Heart left ventricle (tissue), 16 donors: ENCODE results near the gene BMPR1B. TPM values are rescaled to one million over a fixed set of nuclear protein-coding genes. Genes with fewer than 3 reads are reported as not detected.

ENCODE experiments used
- ATAC-seq, 4 donors: fragments of 200-7000 bp; cut with Tn5 transposase; one replicate each; pipeline ENCODE4 v1.9.1; 2020 to 2022; ENCODE audit warnings: moderate library complexity in 4 of 4, mild to moderate bottlenecking in 3 of 4, moderate number of reproducible peaks in 1 of 4
- DNase-seq, 5 donors: peaks; one replicate each; pipeline ENCODE4 v3.0.0-alpha.2; 2020
- H3K27ac ChIP-seq, 12 donors: fragments of 200-600 bp; sonication (generic) in 4 of 12; one replicate each; pipeline versions ENCODE4 v1.5.0 to v1.8.0; 2016 to 2022; ENCODE audit warnings: mild to moderate bottlenecking in 2 of 12
- H3K27me3 ChIP-seq, 9 donors: fragments of 200-600 bp; sonication (generic) in 2 of 9; one replicate each; pipeline versions ENCODE4 v1.5.1 to v1.8.0; 2016 to 2022; ENCODE audit warnings: mild to moderate bottlenecking in 3 of 9
- H3K36me3 ChIP-seq, 9 donors: fragments of 200-600 bp; sonication (generic) in 2 of 9; one replicate each; pipeline versions ENCODE4 v1.5.0 to v1.8.0; 2018 to 2022; ENCODE audit warnings: mild to moderate bottlenecking in 2 of 9
- H3K4me1 ChIP-seq, 12 donors: fragments of 200-600 bp; sonication (generic) in 4 of 12; one replicate each; pipeline versions ENCODE4 v1.5.0 to v1.8.0; 2016 to 2022; ENCODE audit warnings: mild to moderate bottlenecking in 3 of 12
- H3K4me3 ChIP-seq, 12 donors: fragments of 200-600 bp; sonication (generic) in 4 of 12; one replicate each; pipeline versions ENCODE4 v1.5.0 to v1.8.0; 2017 to 2022; ENCODE audit warnings: mild to moderate bottlenecking in 9 of 12, moderate library complexity in 4 of 12
- H3K9me3 ChIP-seq, 12 donors: fragments of 200-600 bp; sonication (generic) in 4 of 12; one replicate each; pipeline versions ENCODE4 v1.5.0 to v1.8.0; 2016 to 2022; ENCODE audit warnings: mild to moderate bottlenecking in 1 of 12
- POLR2A ChIP-seq, 2 donors: fragments of 450-650 bp; IDR thresholded peaks; one replicate each; pipeline ENCODE4 v1.6.1; 2017; ENCODE audit warnings: antibody characterized with exemption in 2 of 2, mild to moderate bottlenecking in 2 of 2, moderate library complexity in 2 of 2
- WGBS, 4 donors: extraction: QIAGEN DNeasy Blood & Tissue Kit in 2 of 4; methylation state at CpG; one replicate each; pipeline versions ENCODE4 v1.1.5 to v1.1.7; 2013 to 2018; 5-methylcytosine and 5-hydroxymethylcytosine counted together
- intact Hi-C, 10 donors: fragments of 100-400 bp; cut with DNase I; formaldehyde crosslinking; loops; one replicate each; pipeline versions ENCODE4 v1.11.1 to v1.14.2; 2022
- polyA plus RNA-seq, 2 donors: library from polyadenylated mRNA; stranded (reverse); fragments of 200-250 nt; gene quantifications; one replicate each; pipeline ENCODE4 v1.2.3, GENCODE V29; 2013
- total RNA-seq, 9 donors: library from RNA; depleted of rRNA in 2 of 9; stranded (reverse); fragments of >200 nt in 2 of 9; fragmentation: NEBNext Ultra II Directional in 3 of 9; extraction: Animal tissue kit (Norgen Biotek cat#: 25700) in 3 of 9; gene quantifications; one replicate each; pipeline versions ENCODE4 v1.1.0 to v1.2.4, GENCODE V29; 2016 to 2023
- TF ChIP-seq, protein P1 (sequence below), 12 donors: fragments of 200-600 bp; sonication (generic) in 4 of 12; IDR thresholded peaks; one replicate each; pipeline versions ENCODE4 v1.5.0 to v1.8.0; 2018 to 2022; ENCODE audit warnings: antibody characterized with exemption in 12 of 12, mild to moderate bottlenecking in 5 of 12
- donor health status: ischemic (EF 13 %, LVEDD 7.1; RV severe dilation, severe dysfunction).
- donor health status: healthy with polysubstance abuse.
- donor health status: DM: no; HTN: yes; CAD: no.
- donor health status: DM: no; HTN: no; CAD: no.
- donor health status: ischemic (EF 25% LVEDD 6.9; RV normal size, moderate dysfunction).
- donor health status: ischemic (EF 25% LVEDD 5.7; RV mildly dilated, moderate dysfunction).
- donor health status: healthy.
- donor health status: DM: yes; HTN: yes; CAD: no.
- donor health status: ischemic (EF 35%, LVEDD 5.7; RV mildly dilated, moderate dysfunction).
- donor health status: nonischemic (EF 11% LVEDD 7.7; RV severe dilation, severe dysfunction).
- donor health status: DM: yes; HTN: yes; CAD: no.
- donor health status: PGD.
- donor health status: ischemic (EF 29% LVEDD 5.4; RV normal size, mild dysfunction).
- donor health status: nonischemic (EF 23%, LVEDD 6.1; RV moderate dilation, normal function).

BMPR1B gene
- total and polyA plus RNA-seq, 11 donors, result 0.29 to 7.6 (median 3.8) TPM

- 66 to 91% (median 87%) methylated on average over 2 of the region's 2 CpGs for WGBS, 4 donors
- no peak overlapping the region for H3K4me3 ChIP-seq
- H3K36me3 ChIP-seq, result no peaks in the 10 kb centered on the region
- no peaks in the 10 kb centered on the region for H3K4me1 ChIP-seq
- no peak for TF ChIP-seq POLR2A (IDR thresholded peaks at IDR 0.05)
- TF ChIP-seq, protein P1, sequence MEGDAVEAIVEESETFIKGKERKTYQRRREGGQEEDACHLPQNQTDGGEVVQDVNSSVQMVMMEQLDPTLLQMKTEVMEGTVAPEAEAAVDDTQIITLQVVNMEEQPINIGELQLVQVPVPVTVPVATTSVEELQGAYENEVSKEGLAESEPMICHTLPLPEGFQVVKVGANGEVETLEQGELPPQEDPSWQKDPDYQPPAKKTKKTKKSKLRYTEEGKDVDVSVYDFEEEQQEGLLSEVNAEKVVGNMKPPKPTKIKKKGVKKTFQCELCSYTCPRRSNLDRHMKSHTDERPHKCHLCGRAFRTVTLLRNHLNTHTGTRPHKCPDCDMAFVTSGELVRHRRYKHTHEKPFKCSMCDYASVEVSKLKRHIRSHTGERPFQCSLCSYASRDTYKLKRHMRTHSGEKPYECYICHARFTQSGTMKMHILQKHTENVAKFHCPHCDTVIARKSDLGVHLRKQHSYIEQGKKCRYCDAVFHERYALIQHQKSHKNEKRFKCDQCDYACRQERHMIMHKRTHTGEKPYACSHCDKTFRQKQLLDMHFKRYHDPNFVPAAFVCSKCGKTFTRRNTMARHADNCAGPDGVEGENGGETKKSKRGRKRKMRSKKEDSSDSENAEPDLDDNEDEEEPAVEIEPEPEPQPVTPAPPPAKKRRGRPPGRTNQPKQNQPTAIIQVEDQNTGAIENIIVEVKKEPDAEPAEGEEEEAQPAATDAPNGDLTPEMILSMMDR (IDR thresholded peaks at IDR 0.05), result no peak
- ATAC-seq, result no peak
- DNase-seq, result no peak
- no peaks in the 10 kb centered on the region for H3K9me3 ChIP-seq
- no peaks in the 10 kb centered on the region for H3K27me3 ChIP-seq
- no peak overlapping the region for H3K27ac ChIP-seq
- intact Hi-C loops, result no loop called here
Measured at GRCh38 chr4:94924566-94924965, 166.8 kb downstream of the BMPR1B start.

DNA sequence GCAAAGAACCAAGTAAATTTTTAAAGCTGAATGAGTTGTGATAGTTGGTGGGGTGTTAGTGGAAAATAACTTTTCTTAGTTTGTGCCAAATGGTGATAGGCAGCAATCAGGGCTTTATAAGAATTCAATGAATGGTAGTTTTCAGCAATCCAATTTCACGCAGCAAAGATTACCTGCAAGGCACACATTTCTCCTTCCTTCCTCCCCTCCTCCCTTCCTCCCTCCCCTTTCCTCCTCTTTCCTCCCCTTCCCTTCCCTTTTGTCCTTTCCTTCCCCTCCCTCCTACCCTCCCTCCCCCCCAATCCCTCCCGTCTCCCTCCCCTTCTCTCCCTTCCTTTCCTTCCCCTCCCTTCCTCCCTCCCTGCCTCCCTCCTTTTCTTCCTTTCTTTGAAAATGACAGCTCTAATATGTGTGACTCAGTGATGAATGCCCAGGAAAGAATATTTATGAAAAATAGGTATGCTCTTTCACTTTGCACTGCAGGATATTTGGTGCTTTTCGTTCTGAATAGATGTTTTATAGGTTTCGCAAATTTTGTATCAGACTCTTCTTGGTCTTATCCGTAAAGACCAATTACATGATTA is 168.1 kb downstream of the BMPR1B start:
- no peak overlapping the region for H3K27ac ChIP-seq
- intact Hi-C loops, result no loop called here
- no peaks in the 10 kb centered on the region for H3K27me3 ChIP-seq
- 78 to 81% (median 80%) methylated on average over 5 of the region's 5 CpGs for WGBS, 4 donors
- no peaks in the 10 kb centered on the region for H3K9me3 ChIP-seq
- H3K4me1 ChIP-seq, result no peaks in the 10 kb centered on the region
- no peak for TF ChIP-seq POLR2A (IDR thresholded peaks at IDR 0.05)
- TF ChIP-seq, protein P1 (IDR thresholded peaks at IDR 0.05), result no peak
- no peaks in the 10 kb centered on the region for H3K36me3 ChIP-seq
- ATAC-seq, result no peak
- no peak overlapping the region for H3K4me3 ChIP-seq
- no peak for DNase-seq

GRCh38 chr4:94926936-94927335 is 169.2 kb downstream of the BMPR1B start:
- no peak for DNase-seq
- H3K4me3 ChIP-seq, result no peak overlapping the region
- no peaks in the 10 kb centered on the region for H3K27me3 ChIP-seq
- ATAC-seq, result no peak
- H3K4me1 ChIP-seq, result no peaks in the 10 kb centered on the region
- H3K9me3 ChIP-seq, result no peaks in the 10 kb centered on the region
- H3K27ac ChIP-seq, result no peak overlapping the region
- no peak for TF ChIP-seq POLR2A (IDR thresholded peaks at IDR 0.05)
- TF ChIP-seq, protein P1 (IDR thresholded peaks at IDR 0.05), result no peak
- 80 to 90% (median 85%) methylated on average over 2 of the region's 2 CpGs for WGBS, 4 donors
- intact Hi-C loops, result no loop called here
- H3K36me3 ChIP-seq, result no peaks in the 10 kb centered on the region

DNA sequence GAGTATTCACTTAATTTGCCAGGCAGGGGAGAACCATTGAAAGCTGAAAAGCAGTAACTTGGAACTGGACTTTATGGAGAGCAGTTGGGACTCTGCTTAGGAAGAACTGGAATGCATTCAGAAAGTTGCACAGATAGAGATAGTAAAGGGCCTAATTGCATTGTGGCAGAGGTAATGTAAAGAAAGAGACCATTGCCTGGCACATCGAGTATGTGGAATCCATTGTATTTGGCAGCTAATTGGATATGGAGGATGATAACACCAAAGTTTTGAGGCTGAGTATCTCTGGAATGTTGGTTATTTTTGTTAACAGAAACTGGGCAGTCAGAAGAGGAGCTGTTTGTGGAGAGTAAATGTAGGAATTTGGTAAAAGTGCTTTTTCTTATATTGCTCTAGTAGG is 169.9 kb downstream of the BMPR1B start:
- no peaks in the 10 kb centered on the region for H3K36me3 ChIP-seq
- WGBS, 4 donors, result 54 to 62% (median 57%) methylated on average over 1 of the region's 1 CpG
- no peaks in the 10 kb centered on the region for H3K27me3 ChIP-seq
- no peak for DNase-seq
- no peak for TF ChIP-seq POLR2A (IDR thresholded peaks at IDR 0.05)
- TF ChIP-seq, protein P1 (IDR thresholded peaks at IDR 0.05), result no peak
- H3K4me1 ChIP-seq, result no peaks in the 10 kb centered on the region
- no peak overlapping the region for H3K4me3 ChIP-seq
- no peak for ATAC-seq
- H3K27ac ChIP-seq, result no peak overlapping the region
- intact Hi-C loops, result no loop called here
- no peaks in the 10 kb centered on the region for H3K9me3 ChIP-seq
